Heart left ventricle (tissue), 16 donors: ENCODE measurements around the gene PTPN13. TPM values are rescaled to one million over a fixed set of nuclear protein-coding genes. Genes with fewer than 3 reads are reported as not detected.

Experiments used
- ATAC-seq, 4 donors: fragments of 200-7000 bp; cut with Tn5 transposase; one replicate each; pipeline ENCODE4 v1.9.1; 2020 to 2022; ENCODE audit warnings: moderate library complexity in 4 of 4, mild to moderate bottlenecking in 3 of 4, moderate number of reproducible peaks in 1 of 4
- DNase-seq, 5 donors: peaks; one replicate each; pipeline ENCODE4 v3.0.0-alpha.2; 2020
- H3K27ac ChIP-seq, 12 donors: fragments of 200-600 bp; sonication (generic) in 4 of 12; one replicate each; pipeline versions ENCODE4 v1.5.0 to v1.8.0; 2016 to 2022; ENCODE audit warnings: mild to moderate bottlenecking in 2 of 12
- H3K27me3 ChIP-seq, 9 donors: fragments of 200-600 bp; sonication (generic) in 2 of 9; one replicate each; pipeline versions ENCODE4 v1.5.1 to v1.8.0; 2016 to 2022; ENCODE audit warnings: mild to moderate bottlenecking in 3 of 9
- H3K36me3 ChIP-seq, 9 donors: fragments of 200-600 bp; sonication (generic) in 2 of 9; one replicate each; pipeline versions ENCODE4 v1.5.0 to v1.8.0; 2018 to 2022; ENCODE audit warnings: mild to moderate bottlenecking in 2 of 9
- H3K4me1 ChIP-seq, 12 donors: fragments of 200-600 bp; sonication (generic) in 4 of 12; one replicate each; pipeline versions ENCODE4 v1.5.0 to v1.8.0; 2016 to 2022; ENCODE audit warnings: mild to moderate bottlenecking in 3 of 12
- H3K4me3 ChIP-seq, 12 donors: fragments of 200-600 bp; sonication (generic) in 4 of 12; one replicate each; pipeline versions ENCODE4 v1.5.0 to v1.8.0; 2017 to 2022; ENCODE audit warnings: mild to moderate bottlenecking in 9 of 12, moderate library complexity in 4 of 12
- H3K9me3 ChIP-seq, 12 donors: fragments of 200-600 bp; sonication (generic) in 4 of 12; one replicate each; pipeline versions ENCODE4 v1.5.0 to v1.8.0; 2016 to 2022; ENCODE audit warnings: mild to moderate bottlenecking in 1 of 12
- CTCF ChIP-seq, 12 donors: fragments of 200-600 bp; sonication (generic) in 4 of 12; IDR thresholded peaks; one replicate each; pipeline versions ENCODE4 v1.5.0 to v1.8.0; 2018 to 2022; ENCODE audit warnings: antibody characterized with exemption in 12 of 12, mild to moderate bottlenecking in 5 of 12
- POLR2A ChIP-seq, 2 donors: fragments of 450-650 bp; IDR thresholded peaks; one replicate each; pipeline ENCODE4 v1.6.1; 2017; ENCODE audit warnings: antibody characterized with exemption in 2 of 2, mild to moderate bottlenecking in 2 of 2, moderate library complexity in 2 of 2
- WGBS, 4 donors: extraction: QIAGEN DNeasy Blood & Tissue Kit in 2 of 4; methylation state at CpG; one replicate each; pipeline versions ENCODE4 v1.1.5 to v1.1.7; 2013 to 2018; 5-methylcytosine and 5-hydroxymethylcytosine counted together
- intact Hi-C, 10 donors: fragments of 100-400 bp; cut with DNase I; formaldehyde crosslinking; loops; one replicate each; pipeline versions ENCODE4 v1.11.1 to v1.14.2; 2022
- polyA plus RNA-seq, 2 donors: library from polyadenylated mRNA; stranded (reverse); fragments of 200-250 nt; gene quantifications; one replicate each; pipeline ENCODE4 v1.2.3, GENCODE V29; 2013
- total RNA-seq, 9 donors: library from RNA; depleted of rRNA in 2 of 9; stranded (reverse); fragments of >200 nt in 2 of 9; fragmentation: NEBNext Ultra II Directional in 3 of 9; extraction: Animal tissue kit (Norgen Biotek cat#: 25700) in 3 of 9; gene quantifications; one replicate each; pipeline versions ENCODE4 v1.1.0 to v1.2.4, GENCODE V29; 2016 to 2023
- donor health status: ischemic (EF 13 %, LVEDD 7.1; RV severe dilation, severe dysfunction).
- donor health status: healthy with polysubstance abuse.
- donor health status: DM: no; HTN: yes; CAD: no.
- donor health status: DM: no; HTN: no; CAD: no.
- donor health status: ischemic (EF 25% LVEDD 6.9; RV normal size, moderate dysfunction).
- donor health status: ischemic (EF 25% LVEDD 5.7; RV mildly dilated, moderate dysfunction).
- donor health status: healthy.
- donor health status: DM: yes; HTN: yes; CAD: no.
- donor health status: ischemic (EF 35%, LVEDD 5.7; RV mildly dilated, moderate dysfunction).
- donor health status: nonischemic (EF 11% LVEDD 7.7; RV severe dilation, severe dysfunction).
- donor health status: DM: yes; HTN: yes; CAD: no.
- donor health status: PGD.
- donor health status: ischemic (EF 29% LVEDD 5.4; RV normal size, mild dysfunction).
- donor health status: nonischemic (EF 23%, LVEDD 6.1; RV moderate dilation, normal function).

The PTPN13 gene
- total and polyA plus RNA-seq, 11 donors: 0.60 to 14.3 (median 3.6) TPM

DNA sequence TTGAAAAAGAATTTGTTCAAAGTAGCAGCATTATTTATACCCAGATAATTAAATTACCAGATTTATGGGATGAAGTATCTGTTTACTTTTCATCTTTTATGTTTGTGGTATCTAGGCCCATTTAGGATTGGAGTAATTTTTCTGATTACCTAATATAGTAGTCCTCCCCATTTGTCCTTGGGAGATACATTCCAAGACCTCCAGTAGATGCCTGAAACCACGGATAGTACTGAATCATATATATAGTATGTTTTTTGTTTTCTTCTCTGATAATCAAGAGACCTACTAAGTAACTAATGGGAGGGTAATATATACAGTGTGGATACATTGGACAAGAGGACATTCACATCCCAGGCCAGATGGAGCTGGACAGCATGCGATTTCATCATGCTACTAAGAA is 30.7 kb upstream of the PTPN13 start:
- no peak overlapping the region for H3K4me3 ChIP-seq
- no peaks in the 10 kb centered on the region for H3K9me3 ChIP-seq
- 88 to 93% (median 91%) methylated on average over 2 of the region's 2 CpGs for WGBS, 4 donors
- H3K36me3 ChIP-seq: no peaks in the 10 kb centered on the region
- H3K27ac ChIP-seq: no peak overlapping the region
- intact Hi-C loops: no loop called here
- TF ChIP-seq POLR2A (IDR thresholded peaks at IDR 0.05) (no peak), CTCF (IDR thresholded peaks at IDR 0.05) (no peak)
- DNase-seq: no peak
- no peaks in the 10 kb centered on the region for H3K4me1 ChIP-seq
- no peak for ATAC-seq
- peaks cover 0 to 4% (median 0%) of the 10 kb centered on the region in 9 donors for H3K27me3 ChIP-seq

- H3K36me3 ChIP-seq: no peaks in the 10 kb centered on the region
- no peaks in the 10 kb centered on the region for H3K4me1 ChIP-seq
- no peaks in the 10 kb centered on the region for H3K9me3 ChIP-seq
- 69 to 77% (median 73%) methylated on average over 5 of the region's 5 CpGs for WGBS, 4 donors
- no peaks in the 10 kb centered on the region for H3K27me3 ChIP-seq
- TF ChIP-seq POLR2A (IDR thresholded peaks at IDR 0.05): no peak
- TF ChIP-seq CTCF (IDR thresholded peaks at IDR 0.05): no peak
- H3K4me3 ChIP-seq: no peak overlapping the region
- ATAC-seq (no peak), DNase-seq (no peak)
- intact Hi-C loops: no loop called here
- H3K27ac ChIP-seq: no peak overlapping the region
Measured at GRCh38 chr4:86564795-86565194, 29.3 kb upstream of the PTPN13 start.

GRCh38 chr4:86565651-86566050 is 28.5 kb upstream of the PTPN13 start:
- Histone ChIP-seq H3K4me1 (no peaks in the 10 kb centered on the region), H3K27me3 (no peaks in the 10 kb centered on the region)

DNA sequence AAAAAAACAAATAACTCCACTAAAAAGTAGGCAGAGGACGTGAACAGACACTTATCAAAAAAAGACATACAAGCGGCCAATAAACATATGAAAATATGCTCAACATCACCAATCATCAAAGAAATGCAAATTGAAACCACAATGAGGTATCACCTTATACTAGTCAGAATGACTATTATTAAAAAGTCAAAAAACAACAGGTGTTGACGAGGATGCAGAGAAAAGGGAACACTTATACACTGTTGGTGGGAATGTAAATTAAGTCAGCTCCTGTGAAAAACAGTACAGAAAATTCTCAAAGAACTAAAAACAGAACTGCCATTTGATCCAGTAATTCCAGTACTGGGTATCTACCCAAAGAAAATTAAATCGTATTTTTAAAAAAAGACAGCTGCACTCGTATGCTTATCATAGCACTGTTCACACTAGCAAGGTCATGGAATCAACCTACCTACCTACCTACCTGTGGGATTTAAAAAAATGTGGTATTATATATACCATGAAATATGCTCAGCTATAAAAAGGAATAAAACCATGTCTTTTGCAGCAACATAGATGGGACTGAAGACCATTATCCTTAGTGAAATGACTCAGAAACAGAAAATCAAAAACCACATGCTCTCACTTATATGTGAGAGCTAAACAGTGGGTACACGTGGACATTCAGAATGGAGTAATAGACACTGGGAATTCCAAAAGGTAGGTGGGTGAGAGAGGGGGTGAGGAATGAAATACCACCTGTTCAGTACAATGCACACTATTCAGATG is 24.8 kb upstream of the PTPN13 start:
- Histone ChIP-seq H3K36me3 (no peaks in the 10 kb centered on the region), H3K27ac (no peak overlapping the region), H3K4me3 (no peak overlapping the region), H3K9me3 (no peaks in the 10 kb centered on the region), H3K4me1 (no peaks in the 10 kb centered on the region), H3K27me3 (no peaks in the 10 kb centered on the region)
- 77 to 85% (median 82%) methylated on average over 6 of the region's 6 CpGs for WGBS, 4 donors
- intact Hi-C loops: no loop called here
- ATAC-seq (no peak), DNase-seq (no peak)
- TF ChIP-seq CTCF (IDR thresholded peaks at IDR 0.05) (no peak), POLR2A (IDR thresholded peaks at IDR 0.05) (no peak)

More at GRCh38 chr4:86565651-86566050, 28.5 kb upstream of the PTPN13 start:
- ATAC-seq: no peak
- 77 to 84% (median 81%) methylated on average over 2 of the region's 2 CpGs for WGBS, 4 donors
- DNase-seq: no peak
- intact Hi-C loops: no loop called here
- H3K36me3 ChIP-seq: no peaks in the 10 kb centered on the region
- no peak for TF ChIP-seq CTCF (IDR thresholded peaks at IDR 0.05)
- TF ChIP-seq POLR2A (IDR thresholded peaks at IDR 0.05): no peak
- no peak overlapping the region for H3K27ac ChIP-seq
- no peaks in the 10 kb centered on the region for H3K9me3 ChIP-seq
- H3K4me3 ChIP-seq: no peak overlapping the region
